RWPE2 (cell line): ENCODE results near the gene SH3BP1.
"Not testable (repeated sequence)": the region's sequence is repeated elsewhere in the genome, so short reads cannot be mapped to it uniquely, and the experiment has no call there.

Experiments
- ATAC-seq: fragments of 200-7000 bp; cut with Tn5 transposase; 3 replicates; pipeline ENCODE4 v1.9.1; 2021; ENCODE audit warnings: low read depth
- DNase-seq: peaks from one replicate; pipeline ENCODE4 v3.0.0-alpha.2; 2020; ENCODE audit warnings: low spot score
- H3K27ac ChIP-seq: fragments of 450-650 bp; 2 replicates; pipeline ENCODE4 v1.5.1; 2017; ENCODE audit warnings: mild to moderate bottlenecking; ENCODE audit not compliant: poor library complexity, severe bottlenecking
- H3K27me3 ChIP-seq: fragments of 250-450 bp; sonication (Bioruptor Pico); 2 replicates; pipeline ENCODE4 v1.5.1; 2021; ENCODE audit warnings: mild to moderate bottlenecking, moderate library complexity; ENCODE audit not compliant: insufficient read depth, poor library complexity, severe bottlenecking
- H3K36me3 ChIP-seq: fragments of 250-450 bp; sonication (Bioruptor Pico); 2 replicates; pipeline ENCODE4 v1.5.1; 2020; ENCODE audit warnings: low read depth, mild to moderate bottlenecking, moderate library complexity
- H3K4me1 ChIP-seq: fragments of 250-450 bp; sonication (Bioruptor Pico); 2 replicates; pipeline ENCODE4 v1.5.1; 2021; ENCODE audit warnings: mild to moderate bottlenecking, moderate library complexity; ENCODE audit not compliant: insufficient read depth, poor library complexity, severe bottlenecking
- H3K4me3 ChIP-seq: fragments of 250-450 bp; sonication (Bioruptor Pico); 2 replicates; pipeline ENCODE4 v1.5.1; 2021; ENCODE audit warnings: mild to moderate bottlenecking, moderate library complexity; ENCODE audit not compliant: severe bottlenecking
- H3K9me3 ChIP-seq: fragments of 250-450 bp; sonication (Bioruptor Pico); 2 replicates; pipeline ENCODE4 v1.5.1; 2021; ENCODE audit warnings: mild to moderate bottlenecking, moderate library complexity; ENCODE audit not compliant: severe bottlenecking
- CTCF ChIP-seq: fragments of 450-650 bp; IDR thresholded peaks from one replicate; pipeline ENCODE4 v1.5.1; 2017; ENCODE audit warnings: mild to moderate bottlenecking, moderate library complexity; ENCODE audit not compliant: poor library complexity, severe bottlenecking

SH3BP1 gene

GRCh38 chr22:37607010-37607934, 32.2 kb upstream of the SH3BP1 start:
- peak; percentile 60 for ATAC-seq
- H3K27me3 ChIP-seq = no peaks in the 10 kb centered on the region
- peak overlapping the region; percentile 23 for H3K4me3 ChIP-seq
- H3K36me3 ChIP-seq = no peaks in the 10 kb centered on the region
- H3K4me1 ChIP-seq = peaks cover 4% of the 10 kb centered on the region
- DNase-seq = peak; percentile 87
- peak overlapping the region; percentile 90 for H3K27ac ChIP-seq
- no peaks in the 10 kb centered on the region for H3K9me3 ChIP-seq
- peak; percentile 98 for TF ChIP-seq CTCF

GRCh38 chr22:37607935-37608476, 31.5 kb upstream of the SH3BP1 start:
- no peak for DNase-seq
- no peak for ATAC-seq

GRCh38 chr22:37608477-37609239, 30.8 kb upstream of the SH3BP1 start, which contains the start of gene GGA1:
GGA1 (plus strand) TSS chr22:37608834; CDS start chr22:37608861, 27 bp downstream.
- Histone ChIP-seq H3K4me3 (peak within 1 kb of the TSS; percentile 71), H3K27ac (peak within 1 kb of the TSS; percentile 90), H3K4me1 (peaks cover 4% of the 10 kb centered on the region), H3K27me3 (no peaks in the 10 kb centered on the region), H3K9me3 (no peaks in the 10 kb centered on the region), H3K36me3 (no peaks in the 10 kb centered on the region)
- peak; percentile 95 for DNase-seq
- peak; percentile 78 for ATAC-seq
- TF ChIP-seq CTCF = no peak

More at GRCh38 chr22:37607935-37608476, 31.5 kb upstream of the SH3BP1 start:
- Histone ChIP-seq H3K9me3 (no peaks in the 10 kb centered on the region), H3K4me1 (peaks cover 4% of the 10 kb centered on the region), H3K4me3 (peak overlapping the region; percentile 71), H3K27me3 (no peaks in the 10 kb centered on the region), H3K36me3 (no peaks in the 10 kb centered on the region), H3K27ac (peak overlapping the region; percentile 90)
- TF ChIP-seq CTCF = no peak

GRCh38 chr22:37609240-37610152, 30.0 kb upstream of the SH3BP1 start:
- Histone ChIP-seq H3K4me3 (peak overlapping the region; percentile 71), H3K27me3 (no peaks in the 10 kb centered on the region), H3K27ac (peak overlapping the region; percentile 90), H3K9me3 (no peaks in the 10 kb centered on the region), H3K36me3 (peaks cover 6% of the 10 kb centered on the region; the same call in 1 of the 2 replicates), H3K4me1 (peaks cover 4% of the 10 kb centered on the region)
- TF ChIP-seq CTCF = no peak
- DNase-seq (no peak), ATAC-seq (peak; percentile 4; the same call in 2 of the 3 replicates)

- peak overlapping the region; percentile 90 for H3K27ac ChIP-seq
- not testable (repeated sequence) for H3K27me3 ChIP-seq, DNase-seq, ATAC-seq, H3K9me3 ChIP-seq, H3K4me1 ChIP-seq
- H3K36me3 ChIP-seq = peaks cover 12% of the 10 kb centered on the region; the same call in 1 of the 2 replicates
- H3K4me3 ChIP-seq = peak overlapping the region; percentile 71
Observed at GRCh38 chr22:37610153-37610475, 29.4 kb upstream of the SH3BP1 start.
